ENCODE measurements around the gene SMAD6.

Gene SMAD6

GRCh38 chr15:66745530-66746230, 43.6 kb downstream of the SMAD6 start:
- H3K4me3 ChIP-seq (ENCODE audit: low read depth, low read length) = no peak overlapping the region
- TF ChIP-seq, protein P1, sequence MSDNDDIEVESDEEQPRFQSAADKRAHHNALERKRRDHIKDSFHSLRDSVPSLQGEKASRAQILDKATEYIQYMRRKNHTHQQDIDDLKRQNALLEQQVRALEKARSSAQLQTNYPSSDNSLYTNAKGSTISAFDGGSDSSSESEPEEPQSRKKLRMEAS (IDR thresholded peaks at IDR 0.05; ENCODE audit: low read depth, low read length) = no peak
- TF ChIP-seq CTCF (IDR thresholded peaks at IDR 0.05; ENCODE audit: low read depth, low read length) (no peak), MYC (IDR thresholded peaks at IDR 0.05; ENCODE audit: low read depth, low read length) (no peak), POLR2A (IDR thresholded peaks at IDR 0.05; ENCODE audit: extremely low read depth, insufficient read length) (no peak)
- DNase-seq (ENCODE audit: low read depth) = no peak

DNA sequence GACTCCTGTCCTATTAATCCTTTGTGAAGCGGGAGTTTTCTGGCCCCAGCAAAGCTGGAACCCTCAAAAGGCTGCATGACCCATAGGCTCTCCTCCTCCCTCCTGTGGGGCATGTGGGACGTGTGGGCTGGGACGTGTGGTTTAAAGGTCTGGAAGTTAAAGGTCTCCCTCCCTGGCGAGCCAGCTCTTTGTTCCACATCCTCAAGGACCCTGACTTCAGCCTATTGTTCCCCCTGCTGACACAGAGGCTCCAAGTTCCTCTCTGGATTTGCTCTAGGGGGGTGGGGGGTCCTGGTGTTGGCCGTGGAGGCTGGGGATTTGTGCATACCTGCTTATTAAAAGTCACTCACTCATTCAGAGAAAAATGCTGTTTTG, 44.2 kb downstream of the SMAD6 start:
- no peak for TF ChIP-seq CTCF (IDR thresholded peaks at IDR 0.05; ENCODE audit: low read depth, low read length)
- TF ChIP-seq POLR2A (IDR thresholded peaks at IDR 0.05; ENCODE audit: extremely low read depth, insufficient read length) = no peak
- no peak for TF ChIP-seq MYC (IDR thresholded peaks at IDR 0.05; ENCODE audit: low read depth, low read length)
- TF ChIP-seq, protein P1 (IDR thresholded peaks at IDR 0.05; ENCODE audit: low read depth, low read length) = no peak
- no peak overlapping the region for H3K4me3 ChIP-seq (ENCODE audit: low read depth, low read length)

GRCh38 chr15:66747223-66747622, 45.2 kb downstream of the SMAD6 start:
- TF ChIP-seq MYC (IDR thresholded peaks at IDR 0.05; ENCODE audit: low read depth, low read length) (no peak), POLR2A (IDR thresholded peaks at IDR 0.05; ENCODE audit: extremely low read depth, insufficient read length) (no peak), CTCF (IDR thresholded peaks at IDR 0.05; ENCODE audit: low read depth, low read length) (no peak)
- TF ChIP-seq, protein P1 (IDR thresholded peaks at IDR 0.05; ENCODE audit: low read depth, low read length) = no peak
- no peak overlapping the region for H3K4me3 ChIP-seq (ENCODE audit: low read depth, low read length)
- DNase-seq (ENCODE audit: low read depth) = no peak

More for the DNA sequence above, 44.2 kb downstream of the SMAD6 start:
- DNase-seq (ENCODE audit: low read depth) = peak; percentile 33

GRCh38 chr15:66747886-66748707, 46.1 kb downstream of the SMAD6 start:
- TF ChIP-seq POLR2A (IDR thresholded peaks at IDR 0.05; ENCODE audit: extremely low read depth, insufficient read length) (no peak), MYC (IDR thresholded peaks at IDR 0.05; ENCODE audit: low read depth, low read length) (no peak), CTCF (IDR thresholded peaks at IDR 0.05; ENCODE audit: low read depth, low read length) (no peak)
- TF ChIP-seq, protein P1 (IDR thresholded peaks at IDR 0.05; ENCODE audit: low read depth, low read length) = no peak
- H3K4me3 ChIP-seq (ENCODE audit: low read depth, low read length) = no peak overlapping the region
- no peak for DNase-seq (ENCODE audit: low read depth)

GRCh38 chr15:66748708-66749035, 46.6 kb downstream of the SMAD6 start:
- H3K4me3 ChIP-seq (ENCODE audit: low read depth, low read length) = no peak overlapping the region
- TF ChIP-seq, protein P1 (IDR thresholded peaks at IDR 0.05; ENCODE audit: low read depth, low read length) = no peak
- TF ChIP-seq CTCF (IDR thresholded peaks at IDR 0.05; ENCODE audit: low read depth, low read length) = no peak
- no peak for TF ChIP-seq MYC (IDR thresholded peaks at IDR 0.05; ENCODE audit: low read depth, low read length)
- no peak for TF ChIP-seq POLR2A (IDR thresholded peaks at IDR 0.05; ENCODE audit: extremely low read depth, insufficient read length)
- DNase-seq (ENCODE audit: low read depth) = no peak
